Ovary (tissue), 9 donors: ENCODE results near the gene H6PD. TPM values are rescaled to one million over a fixed set of nuclear protein-coding genes. Genes with fewer than 3 reads are reported as not detected.
A peak's percentile ranks its signal among the peaks of the same experiment; 100 is the strongest.

Experiments used
- DNase-seq, 5 donors: peaks; one replicate each; pipeline ENCODE4 v3.0.0-alpha.2; 2019 to 2020
- H3K27ac ChIP-seq, 2 donors: fragments of 200-600 bp; one replicate each; pipeline versions ENCODE4 v1.5.1 to v1.8.0; 2019 to 2022
- H3K27me3 ChIP-seq: fragments of 200-600 bp; one replicate; pipeline ENCODE4 v1.8.0; 2022
- H3K36me3 ChIP-seq: fragments of 200-600 bp; sonication (generic); one replicate; pipeline ENCODE4 v1.5.1; 2019
- H3K4me1 ChIP-seq: one replicate; pipeline ENCODE4 v1.8.1; 2013; ENCODE audit warnings: mild to moderate bottlenecking, moderate library complexity; ENCODE audit not compliant: insufficient read depth
- H3K4me3 ChIP-seq: fragments of 200-600 bp; sonication (generic); one replicate; pipeline ENCODE4 v1.5.1; 2017
- H3K9me3 ChIP-seq, 2 donors: fragments of 200-600 bp in 1 of 2; sonication (generic) in 1 of 2; one replicate each; pipeline versions ENCODE4 v1.5.1 to v1.8.1; 2013 to 2019; ENCODE audit warnings: mild to moderate bottlenecking in 1 of 2, moderate library complexity in 1 of 2
- CTCF ChIP-seq, 3 donors: fragments of 450-650 bp in 2 of 3; fragments of 200-600 bp in 1 of 3; IDR thresholded peaks; one replicate each; pipeline versions ENCODE4 v1.5.1 to v1.8.0; 2016 to 2022; ENCODE audit warnings: antibody characterized with exemption in 3 of 3, mild to moderate bottlenecking in 1 of 3
- EP300 ChIP-seq: sonication (generic); formaldehyde crosslinking; IDR thresholded peaks from one replicate; pipeline ENCODE4 v1.6.1; 2017; ENCODE audit warnings: antibody characterized with exemption
- POLR2A ChIP-seq: fragments of 450-650 bp; IDR thresholded peaks from one replicate; pipeline ENCODE4 v1.6.1; 2017; ENCODE audit warnings: antibody characterized with exemption, mild to moderate bottlenecking, moderate library complexity
- WGBS, 3 donors: extraction: QIAGEN DNeasy Blood & Tissue Kit in 1 of 3; methylation state at CpG; one replicate each; pipeline versions ENCODE4 v1.1.5 to v1.1.7; 2013 to 2017; 5-methylcytosine and 5-hydroxymethylcytosine counted together
- intact Hi-C, 4 donors: fragments of 100-400 bp; cut with DNase I; formaldehyde crosslinking; loops; one replicate each; pipeline versions ENCODE4 v1.11.0 to v1.15.1; 2022 to 2023
- polyA plus RNA-seq, 2 donors: library from polyadenylated mRNA; stranded (reverse); fragments of 200-250 nt in 1 of 2; fragments of 350-450 nt in 1 of 2; fragmentation: Illumina TruSeq in 1 of 2; extraction: RNeasy Lipid Tissue Mini Kit (QIAGEN cat#74804) in 1 of 2; gene quantifications; one replicate each; pipeline ENCODE4 v1.2.3, GENCODE V29; 2013 to 2014
- total RNA-seq, 7 donors: library from RNA; depleted of rRNA in 2 of 7; stranded (reverse); fragments of >200 nt in 2 of 7; fragmentation: NEBNext Ultra II Directional in 3 of 7; extraction: Animal tissue kit (Norgen Biotek cat#: 25700) in 3 of 7; gene quantifications; one replicate each; pipeline versions ENCODE4 v1.1.0 to v1.2.4, GENCODE V29; 2016 to 2023
- donor health status: DM: no; HTN: no; CAD: no; lungs with moderate emphysema.
- donor health status: DM: no; HTN: no; CAD: no.
- donor health status: Bipolar disorder and iron deficiency.
- donor health status: DM: yes; HTN: yes; CAD: no.
- donor health status: DM: no; HTN: no; CAD: no.
- donor health status: DM: yes; HTN: yes; CAD: no.

The H6PD gene
- total and polyA plus RNA-seq, 9 donors, result 47.0 to 148 (median 89.7) TPM

- intact Hi-C loops, result loop anchor here in 2 of 4 donors (5.0 to 10.0 kb wide), 4 partner anchors 80 to 190 kb away; no protein-coding TSS in a partner anchor
- H3K4me1 ChIP-seq, result peaks cover 13% of the 10 kb centered on the region
- DNase-seq, result peak in 4 of 5 donors; percentile 68 to 74 (median 70)
- peak overlapping the region; percentile 51 to 90 for H3K27ac ChIP-seq
- H3K36me3 ChIP-seq, result no peaks in the 10 kb centered on the region
- TF ChIP-seq CTCF (IDR thresholded peaks at IDR 0.05) (no peak), EP300 (no peak), POLR2A (no peak)
- no peaks in the 10 kb centered on the region for H3K27me3 ChIP-seq
- H3K4me3 ChIP-seq, result peak overlapping the region; percentile 75
- 3 to 6% (median 5%) methylated on average over 13 of the region's 13 CpGs for WGBS, 3 donors
- no peaks in the 10 kb centered on the region for H3K9me3 ChIP-seq
These were observed 57.4 kb downstream of the H6PD start for GRCh38 chr1:9291914-9292360.

- Histone ChIP-seq H3K27ac (peak within 1 kb of the TSS; percentile 51 to 90), H3K4me3 (peak within 1 kb of the TSS; percentile 75), H3K4me1 (peaks cover 13% of the 10 kb centered on the region), H3K27me3 (no peaks in the 10 kb centered on the region), H3K36me3 (no peaks in the 10 kb centered on the region), H3K9me3 (no peaks in the 10 kb centered on the region)
- DNase-seq, result peak; percentile 76 to 85 (median 83)
- intact Hi-C loops, result loop anchor here in 2 of 4 donors (5.0 to 10.0 kb wide), 4 partner anchors 80 to 190 kb away; no protein-coding TSS in a partner anchor
- 1% methylated on average over 52 to 118 of the region's 119 CpGs for WGBS, 3 donors
- TF ChIP-seq CTCF (IDR thresholded peaks at IDR 0.05) (no peak), EP300 (no peak), POLR2A (peak; percentile 74)
These were observed 58.0 kb downstream of the H6PD start, which contains the start of gene SPSB1 for GRCh38 chr1:9292361-9293240. TSS of gene SPSB1 (plus strand) at chr1:9292894. CDS start at chr1:9355892, 62,998 bp downstream.

- TF ChIP-seq EP300 (no peak), CTCF (IDR thresholded peaks at IDR 0.05) (no peak), POLR2A (no peak)
- H3K4me1 ChIP-seq, result peaks cover 13% of the 10 kb centered on the region
These were observed 58.6 kb downstream of the H6PD start for GRCh38 chr1:9293241-9293532.

GRCh38 chr1:9293533-9294404, 59.2 kb downstream of the H6PD start:
- DNase-seq, result peak in 2 of 5 donors; percentile 46 to 55
- H3K9me3 ChIP-seq, result no peaks in the 10 kb centered on the region
- H3K4me1 ChIP-seq, result peaks cover 13% of the 10 kb centered on the region
- peak overlapping the region; percentile 51 to 90 for H3K27ac ChIP-seq
- no peak for TF ChIP-seq CTCF (IDR thresholded peaks at IDR 0.05)
- no peak for TF ChIP-seq POLR2A
- no peak for TF ChIP-seq EP300
- intact Hi-C loops, result loop anchor here in 2 of 4 donors (5.0 to 10.0 kb wide), 4 partner anchors 79 to 189 kb away; no protein-coding TSS in a partner anchor
- H3K4me3 ChIP-seq, result peak overlapping the region; percentile 75
- no peaks in the 10 kb centered on the region for H3K36me3 ChIP-seq
- WGBS, 3 donors, result 1 to 2% (median 1%) methylated on average over 29 to 41 of the region's 41 CpGs
- H3K27me3 ChIP-seq, result no peaks in the 10 kb centered on the region

More at GRCh38 chr1:9293241-9293532, 58.6 kb downstream of the H6PD start:
- peak overlapping the region; percentile 75 for H3K4me3 ChIP-seq
- no peak for DNase-seq
- no peaks in the 10 kb centered on the region for H3K36me3 ChIP-seq
- no peaks in the 10 kb centered on the region for H3K27me3 ChIP-seq
- intact Hi-C loops, result loop anchor here in 2 of 4 donors (5.0 to 10.0 kb wide), 4 partner anchors 79 to 189 kb away; no protein-coding TSS in a partner anchor
- no peaks in the 10 kb centered on the region for H3K9me3 ChIP-seq
- WGBS, 3 donors, result 0 to 1% methylated on average over 4 to 40 of the region's 43 CpGs; no CpG with 5 or more reads in 1 of the 3 donors
- peak overlapping the region; percentile 51 to 90 for H3K27ac ChIP-seq
